ENCODE results near the gene ABCG8.

ABCG8 gene

GRCh38 chr2:43925431-43925830, 86.7 kb downstream of the ABCG8 start:
- DNase-seq = no peak
- ATAC-seq = no peak

DNA sequence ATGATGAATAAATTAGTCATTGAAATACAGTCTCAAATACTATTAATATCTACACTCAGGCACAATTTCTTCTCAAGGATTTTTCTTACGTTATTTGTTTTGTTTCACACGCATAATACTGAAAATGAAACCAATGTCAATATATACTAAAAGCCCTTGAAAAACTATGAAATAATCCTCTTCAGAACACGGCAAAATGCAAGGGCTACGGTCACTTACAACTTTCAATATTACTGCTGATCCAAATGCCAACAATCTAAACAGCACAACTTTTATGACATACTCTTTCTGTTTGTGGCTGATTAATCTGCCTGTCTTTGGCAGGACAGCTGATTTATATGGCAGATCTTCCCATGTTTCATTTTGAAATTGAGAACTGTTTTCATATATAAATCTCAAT, 88.7 kb downstream of the ABCG8 start:
- no peak for ATAC-seq
- no peak for DNase-seq

GRCh38 chr2:43931293-43931692, 92.5 kb downstream of the ABCG8 start:
- DNase-seq (no peak), ATAC-seq (no peak)
